ENCODE measurements around the gene AGTPBP1.

DNA sequence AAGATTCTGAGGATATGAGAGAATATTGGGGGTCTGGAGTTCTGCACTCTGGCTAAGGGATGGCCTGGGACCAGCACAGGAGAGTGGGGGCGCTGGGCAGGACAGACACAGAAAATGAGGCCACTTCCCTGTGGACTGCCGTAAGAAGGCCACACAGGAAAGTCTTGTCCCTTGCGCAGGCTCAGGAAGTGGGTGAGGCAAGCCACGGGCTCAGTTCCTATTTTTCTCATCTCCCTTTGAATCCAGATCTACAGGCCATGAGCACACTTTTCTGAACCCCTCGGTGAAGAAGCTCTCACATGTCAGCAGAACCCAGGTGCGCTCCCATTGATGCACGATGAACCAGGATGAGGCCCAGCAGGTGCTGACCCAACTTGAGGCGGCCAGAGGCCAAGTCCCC, 207.4 kb downstream of the AGTPBP1 start:
- TF ChIP-seq, protein P1, sequence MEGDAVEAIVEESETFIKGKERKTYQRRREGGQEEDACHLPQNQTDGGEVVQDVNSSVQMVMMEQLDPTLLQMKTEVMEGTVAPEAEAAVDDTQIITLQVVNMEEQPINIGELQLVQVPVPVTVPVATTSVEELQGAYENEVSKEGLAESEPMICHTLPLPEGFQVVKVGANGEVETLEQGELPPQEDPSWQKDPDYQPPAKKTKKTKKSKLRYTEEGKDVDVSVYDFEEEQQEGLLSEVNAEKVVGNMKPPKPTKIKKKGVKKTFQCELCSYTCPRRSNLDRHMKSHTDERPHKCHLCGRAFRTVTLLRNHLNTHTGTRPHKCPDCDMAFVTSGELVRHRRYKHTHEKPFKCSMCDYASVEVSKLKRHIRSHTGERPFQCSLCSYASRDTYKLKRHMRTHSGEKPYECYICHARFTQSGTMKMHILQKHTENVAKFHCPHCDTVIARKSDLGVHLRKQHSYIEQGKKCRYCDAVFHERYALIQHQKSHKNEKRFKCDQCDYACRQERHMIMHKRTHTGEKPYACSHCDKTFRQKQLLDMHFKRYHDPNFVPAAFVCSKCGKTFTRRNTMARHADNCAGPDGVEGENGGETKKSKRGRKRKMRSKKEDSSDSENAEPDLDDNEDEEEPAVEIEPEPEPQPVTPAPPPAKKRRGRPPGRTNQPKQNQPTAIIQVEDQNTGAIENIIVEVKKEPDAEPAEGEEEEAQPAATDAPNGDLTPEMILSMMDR (IDR thresholded peaks at IDR 0.05), result no peak
- TF ChIP-seq POLR2A (IDR thresholded peaks at IDR 0.05), result no peak
